SK-N-MC (cell line): ENCODE results near the gene PARP12.

Experiments used
- EZH2 ChIP-seq: fragments of 200-600 bp; sonication (generic); IDR thresholded peaks from one replicate; pipeline ENCODE4 v1.6.1; 2017; ENCODE audit warnings: antibody characterized with exemption
- FOXP2 ChIP-seq: optimal IDR thresholded peaks from 2 replicates; pipeline ENCODE3; 2011; ENCODE audit warnings: mild to moderate bottlenecking, moderate library complexity; ENCODE audit not compliant: insufficient read depth; ENCODE audit errors: extremely low read length, control extremely low read depth
- POLR2AphosphoS5 ChIP-seq: IDR thresholded peaks from 2 replicates; pipeline ENCODE4 v1.6.1; 2012; ENCODE audit warnings: mild to moderate bottlenecking, low read depth, low read length, borderline replicate concordance

DNA sequence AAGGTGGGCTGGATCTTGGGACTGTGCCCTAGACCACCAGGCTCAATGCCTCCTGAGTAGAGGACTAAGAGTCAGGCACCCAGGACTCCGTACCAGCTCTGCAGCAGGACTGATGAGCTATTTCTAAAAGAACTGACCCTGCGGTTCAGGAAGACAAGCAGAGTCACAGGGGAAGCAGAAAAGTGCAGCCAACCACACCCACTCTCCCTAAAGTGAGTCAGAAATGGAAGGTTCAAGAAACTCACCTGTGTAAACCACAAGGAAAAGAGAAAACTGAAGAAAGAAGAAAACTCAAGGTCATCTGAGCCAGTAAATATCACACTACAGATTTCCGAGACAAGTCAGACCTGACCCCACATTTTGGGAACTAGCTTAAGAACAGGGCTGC lies 2.5 kb downstream of the PARP12 start:
- no peak for TF ChIP-seq EZH2
- TF ChIP-seq POLR2AphosphoS5: no peak
- no peak for TF ChIP-seq FOXP2
